HL-60 (cell line): ENCODE results near the gene MAP10.

ENCODE experiments used
- CTCF ChIP-seq: IDR thresholded peaks from one replicate; pipeline ENCODE4 v1.5.1; 2011; ENCODE audit warnings: low read length, control low read depth, inconsistent platforms; ENCODE audit not compliant: insufficient read depth
- POLR2AphosphoS5 ChIP-seq: IDR thresholded peaks from 2 replicates; pipeline ENCODE4 v1.6.1; 2012; ENCODE audit warnings: low read depth
- SPI1 ChIP-seq: IDR thresholded peaks from 2 replicates; pipeline ENCODE4 v1.6.1; 2012; ENCODE audit warnings: low read depth, mild to moderate bottlenecking, borderline replicate concordance

GRCh38 chr1:232766241-232766890 is 38.9 kb upstream of the MAP10 start:
- TF ChIP-seq POLR2AphosphoS5: no peak
- no peak for TF ChIP-seq CTCF
- no peak for TF ChIP-seq SPI1
